K562 (cell line): ENCODE data around the gene KCNC3. TPM values are rescaled to one million over a fixed set of nuclear protein-coding genes. Genes with fewer than 3 reads are reported as not detected.
"Not testable (repeated sequence)": the region's sequence is repeated elsewhere in the genome, so short reads cannot be mapped to it uniquely, and the experiment has no call there.

ENCODE experiments used
- ATAC-seq: fragments of 200-7000 bp; cut with Tn5 transposase; 3 replicates; pipeline ENCODE4 v1.9.1; 2020; ENCODE audit warnings: moderate library complexity
- BruUV-seq: library from RNA; stranded (reverse); fragments of 400-500 nt; replicated peaks from 2 replicates; lab custom pipeline; 2021; lab: Mats Ljungman, UMichigan
- CTCF ChIA-PET: fragments of 300-600 bp; formaldehyde crosslinking; extraction: SDS; loops from one replicate; lab custom pipeline; 2021; ENCODE audit warnings: low intra/inter-chr PET ratio; lab: Yijun Ruan, JAX
- POLR2A ChIA-PET: fragments of 300-600, 350-650 bp; sonication (Branson Sonifier 250); formaldehyde crosslinking; extraction: SDS; loops from one replicate; lab custom pipeline; 2021; ENCODE audit warnings: antibody characterized with exemption, inconsistent platforms; lab: Yijun Ruan, JAX
- DNase-seq, 4 experiments: peaks; one replicate each; pipeline versions ENCODE4 v3.0.0 to v3.0.0-alpha.2; 2011 to 2018; ENCODE audit warnings: low spot score in 3 of 4, mixed read lengths in 3 of 4; ENCODE audit errors: extremely low read depth in 1 of 4
- FAIRE-seq: peaks from 2 replicates; lab custom pipeline; 2011; peaks lifted over from hg19 to GRCh38; lab: Jason Lieb, UNC
- H2AFZ ChIP-seq: 2 replicates; pipeline ENCODE4 v1.6.0; 2011; ENCODE audit warnings: low read depth, low read length, control low read depth, inconsistent platforms
- H3K27ac ChIP-seq: fragments of 200-600 bp; 3 replicates; pipeline ENCODE4 v1.8.0; 2011; ENCODE audit warnings: low read depth, mild to moderate bottlenecking, control low read depth, inconsistent platforms, low read length, moderate library complexity, mixed read lengths; ENCODE audit errors: extremely low read depth
- H3K27me3 ChIP-seq, 2 experiments: fragments of 300-600 bp in 1 of 2; 2 replicates in 1 of 2; 3 replicates in 1 of 2; pipeline versions ENCODE4 v1.6.0 to v1.8.0; 2011; ENCODE audit warnings: inconsistent platforms in 2 of 2, low read length in 2 of 2, mild to moderate bottlenecking in 1 of 2, mixed read lengths in 1 of 2, moderate library complexity in 1 of 2; ENCODE audit not compliant: control insufficient read depth in 2 of 2, insufficient read depth in 2 of 2
- H3K36me3 ChIP-seq: fragments of 300-600 bp; 3 replicates; pipeline ENCODE4 v1.8.0; 2011; ENCODE audit warnings: mild to moderate bottlenecking, low read length, inconsistent platforms; ENCODE audit not compliant: control insufficient read depth, insufficient read depth
- H3K4me1 ChIP-seq, 2 experiments: fragments of 200-600 bp in 1 of 2; replicated peaks in 1 of 2; 2 replicates in 1 of 2; 3 replicates in 1 of 2; pipeline versions ENCODE4 v1.5.1 to v1.8.0; 2011; ENCODE audit warnings: inconsistent platforms in 2 of 2, low read length in 2 of 2, mild to moderate bottlenecking in 1 of 2, mixed read lengths in 1 of 2, moderate library complexity in 1 of 2; ENCODE audit not compliant: control insufficient read depth in 2 of 2, insufficient read depth in 2 of 2
- H3K4me2 ChIP-seq: 2 replicates; pipeline ENCODE4 v1.6.1; 2011; ENCODE audit warnings: low read length, control low read depth, inconsistent platforms, mixed read lengths; ENCODE audit not compliant: insufficient read depth
- H3K4me3 ChIP-seq: fragments of 200-600 bp; sonication (generic), shearing (Covaris generic); 2 replicates; pipeline ENCODE4 v1.5.1; 2016; ENCODE audit warnings: control low read depth, inconsistent platforms
- H3K79me2 ChIP-seq: fragments of 200-600 bp; 3 replicates; pipeline ENCODE4 v1.8.0; 2011; ENCODE audit warnings: low read length, inconsistent platforms; ENCODE audit not compliant: control insufficient read depth, insufficient read depth
- H3K9ac ChIP-seq, 2 experiments: 2 replicates each; pipeline versions ENCODE4 v1.6.0 to v1.6.1; 2011; ENCODE audit warnings: low read depth in 2 of 2, low read length in 2 of 2, control low read depth in 1 of 2, inconsistent platforms in 1 of 2, mild to moderate bottlenecking in 1 of 2, mixed read lengths in 1 of 2; ENCODE audit not compliant: insufficient read depth in 1 of 2
- H3K9me1 ChIP-seq: one replicate; pipeline ENCODE4 v1.6.0; 2011; ENCODE audit warnings: inconsistent platforms, mild to moderate bottlenecking, low read length, moderate library complexity; ENCODE audit not compliant: control insufficient read depth, insufficient read depth
- H3K9me3 ChIP-seq: replicated peaks from 2 replicates; pipeline ENCODE4 v1.5.1; 2011; ENCODE audit warnings: low read depth, low read length, inconsistent platforms; ENCODE audit not compliant: control insufficient read depth, insufficient read depth
- H4K20me1 ChIP-seq: replicated peaks from 2 replicates; pipeline ENCODE4 v1.6.1; 2011; ENCODE audit warnings: low read length, inconsistent platforms, mixed read lengths; ENCODE audit not compliant: control insufficient read depth, insufficient read depth
- CBX2 ChIP-seq: fragments of 200-600 bp; sonication (generic); IDR thresholded peaks from one replicate; pipeline ENCODE4 v1.6.1; 2012; ENCODE audit warnings: mild to moderate bottlenecking, low read length, inconsistent platforms; ENCODE audit not compliant: insufficient read depth, poor library complexity, severe bottlenecking
- CREB3L1 ChIP-seq: fragments of 450-650 bp; IDR thresholded peaks from 2 replicates; pipeline ENCODE4 v1.6.1; 2014; ENCODE audit warnings: low read depth, mild to moderate bottlenecking, moderate library complexity, borderline replicate concordance
- PKNOX1 ChIP-seq: fragments of 450-650 bp; IDR thresholded peaks from 2 replicates; pipeline ENCODE4 v1.6.1; 2016
- WGBS: fragments of 100-300 bp; shearing (Covaris generic); methylation state at CpG from one replicate; pipeline ENCODE4 v1.1.6; 2016; ENCODE audit warnings: low coverage, mixed read lengths; ENCODE audit not compliant: insufficient coverage; ENCODE audit errors: missing lambda C conversion rate; 5-methylcytosine and 5-hydroxymethylcytosine counted together
- in situ Hi-C: fragments of 300-500 bp; cut with MboI; formaldehyde crosslinking; loops from 4 replicates; pipeline ENCODE4 v1.15.0; 2018; ENCODE audit warnings: inconsistent platforms, mixed read lengths
- intact Hi-C: fragments of 100-400 bp; cut with micrococcal nuclease; formaldehyde crosslinking; loops from 2 replicates; pipeline ENCODE4 v1.14.2; 2022
- polyA plus RNA-seq, 8 experiments: library from polyadenylated mRNA; depleted of rRNA in 4 of 8; stranded (reverse) in 5 of 8; unstranded in 3 of 8; fragments of >200 nt; fragmentation: Nextera tagmentation in 2 of 8; fragmentation: Illumina TruSeq in 1 of 8; extraction: Ambion mirVana in 2 of 8; extraction: Trizol in 1 of 8; gene quantifications; 2 replicates each; pipeline versions ENCODE4 v1.2.1 to v1.2.3, GENCODE V29; 2011 to 2014; ENCODE audit warnings: inconsistent platforms in 1 of 8, missing spikeins in 1 of 8
- total RNA-seq, 7 experiments: library from RNA; depleted of rRNA in 6 of 7; stranded (reverse); fragments of >200 nt in 6 of 7; fragmentation: Illumina TruSeq in 2 of 7; extraction: Trizol in 2 of 7; gene quantifications; 2 replicates each; pipeline versions ENCODE4 v1.2.1 to v1.2.3, GENCODE V29; 2011 to 2021; ENCODE audit warnings: low replicate concordance in 1 of 7

The KCNC3 gene
- total and polyA plus RNA-seq, 9 of the 15 experiments (the other 6 are each of a cell fraction or from before 2014, with no cell fraction given) = 0.03 to 26.2 (median 2.0) TPM

GRCh38 chr19:50341091-50341564 is 12.0 kb upstream of the KCNC3 start (continued):
- TF ChIP-seq CREB3L1 = no peak

- Histone ChIP-seq H3K79me2 (0 out of 3 replicates have a peak, but pooled peaks cover 3% of the 10 kb centered on the region), H2AFZ (no peak overlapping the region), H3K4me2 (no peak overlapping the region), H4K20me1 (no peaks in the 10 kb centered on the region), H3K9me3 (no peaks in the 10 kb centered on the region; the same call in 1 of the 2 replicates), H3K27ac (no peak overlapping the region), H3K27me3 (no peaks in the 10 kb centered on the region), H3K4me1 (peaks cover 0 to 8% of the 10 kb centered on the region in 2 experiments; a peak in 2 of 5 replicates), H3K9ac (no peak overlapping the region), H3K4me3 (no peak overlapping the region), H3K9me1 (no peaks in the 10 kb centered on the region), H3K36me3 (no peaks in the 10 kb centered on the region; the same call in 2 of the 3 replicates)
- ATAC-seq (no peak), DNase-seq (no peak), FAIRE-seq (no peak)
- CTCF ChIA-PET = no interaction called here
- BruUV-seq = no TSS peak
- intact Hi-C loops (no loop called here), in situ Hi-C loops (no loop called here)
- POLR2A ChIA-PET = interaction anchor here (1.1 kb wide), 1 partner anchor 17 kb away, joined by 3 read pairs; no protein-coding TSS in a partner anchor
- TF ChIP-seq CBX2 = no peak
- TF ChIP-seq PKNOX1 = peak; percentile 8; the same call in 1 of the 2 replicates
Observed at GRCh38 chr19:50340331-50340730, 11.2 kb upstream of the KCNC3 start.

GRCh38 chr19:50337031-50337430 is 7.9 kb upstream of the KCNC3 start:
- CTCF ChIA-PET, H4K20me1 ChIP-seq, ATAC-seq: not testable (repeated sequence)

More at GRCh38 chr19:50337031-50337430, 7.9 kb upstream of the KCNC3 start:
- H2AFZ ChIP-seq, H3K9me3 ChIP-seq, intact Hi-C loops, H3K36me3 ChIP-seq, H3K9me1 ChIP-seq, DNase-seq, BruUV-seq, H3K4me3 ChIP-seq, FAIRE-seq, H3K27me3 ChIP-seq, H3K27ac ChIP-seq, H3K4me2 ChIP-seq: not testable (repeated sequence)
- 70% methylated on average over 4 of the region's 6 CpGs for WGBS
- in situ Hi-C loops = loop anchor here (10.0 kb wide), 1 partner anchor 1222 kb away; the partner anchor contains the start of genes C19orf73, LIN7B and PPFIA3
- peak overlapping the region in 1 of 2 experiments; percentile 12; a peak in 1 of 4 replicates for H3K9ac ChIP-seq
- H3K79me2 ChIP-seq = peaks cover 27% of the 10 kb centered on the region
- peaks cover 30% of the 10 kb centered on the region in 2 experiments; a peak in 4 of 5 replicates for H3K4me1 ChIP-seq
- POLR2A ChIA-PET = interaction anchor here (1.1 kb wide), 1 partner anchor 10 kb away, joined by 3 read pairs; no protein-coding TSS in a partner anchor
